IgD-negative memory B cell (primary cell): Measurements from ENCODE around the gene CCDC70. TPM values are rescaled to one million over a fixed set of nuclear protein-coding genes. Genes with fewer than 3 reads are reported as not detected.

Experiments used
- H3K27ac Mint-ChIP-seq, 3 donors: one replicate each; pipeline ENCODE4 v1.8.0; 2020 to 2022; ENCODE audit warnings: mild to moderate bottlenecking in 3 of 3, mixed read lengths in 3 of 3, moderate library complexity in 1 of 3
- H3K27me3 Mint-ChIP-seq: one replicate; pipeline ENCODE4 v1.8.0; 2021; ENCODE audit warnings: mixed read lengths
- H3K36me3 Mint-ChIP-seq: one replicate; pipeline ENCODE4 v1.8.0; 2020; ENCODE audit warnings: mild to moderate bottlenecking, mixed read lengths
- H3K4me1 Mint-ChIP-seq, 3 donors: one replicate each; pipeline ENCODE4 v1.8.0; 2020 to 2022; ENCODE audit warnings: mixed read lengths in 3 of 3, mild to moderate bottlenecking in 1 of 3
- H3K4me3 Mint-ChIP-seq, 4 donors: one replicate each; pipeline ENCODE4 v1.8.0; 2020 to 2022; ENCODE audit warnings: mild to moderate bottlenecking in 4 of 4, mixed read lengths in 4 of 4, moderate library complexity in 3 of 4
- H3K9me3 Mint-ChIP-seq, 3 donors: one replicate each; pipeline ENCODE4 v1.8.0; 2020 to 2021; ENCODE audit warnings: mixed read lengths in 3 of 3, mild to moderate bottlenecking in 1 of 3
- polyA plus RNA-seq: library from polyadenylated mRNA; unstranded; fragments of 300-500 nt; fragmentation: Illumina TruSeq; gene quantifications from one replicate; pipeline ENCODE4 v1.2.3, GENCODE V29; 2021

The CCDC70 gene
- polyA plus RNA-seq, 1 donor from 2014 or later, result not detected

DNA sequence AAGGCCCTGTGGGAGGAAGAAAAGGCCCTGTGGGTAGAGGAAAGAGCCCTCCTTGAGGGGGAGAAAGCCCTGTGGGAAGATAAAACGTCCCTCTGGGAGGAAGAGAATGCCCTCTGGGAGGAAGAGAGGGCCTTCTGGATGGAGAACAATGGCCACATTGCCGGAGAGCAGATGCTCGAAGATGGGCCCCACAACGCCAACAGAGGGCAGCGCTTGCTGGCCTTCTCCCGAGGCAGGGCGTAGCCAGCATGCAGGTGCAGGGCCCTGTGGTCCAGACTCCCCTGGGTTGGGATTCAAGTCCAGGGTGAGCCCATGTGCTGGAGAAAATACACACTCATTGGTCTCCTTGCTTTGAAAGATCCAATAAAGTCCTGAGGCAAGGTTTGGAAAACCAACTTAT lies 4.1 kb downstream of the CCDC70 start:
- Mint-ChIP-seq H3K4me1 (peaks cover 0 to 3% (median 0%) of the 10 kb centered on the region in 3 donors), H3K4me3 (no peak overlapping the region), H3K27me3 (peaks cover 5% of the 10 kb centered on the region)

GRCh38 chr13:51867062-51867461 lies 5.3 kb downstream of the CCDC70 start:
- no peak overlapping the region for H3K4me3 Mint-ChIP-seq
- peaks cover 0 to 3% (median under 1%) of the 10 kb centered on the region in 3 donors for H3K4me1 Mint-ChIP-seq
- H3K27ac Mint-ChIP-seq, result no peak overlapping the region
- peaks cover 2% of the 10 kb centered on the region for H3K36me3 Mint-ChIP-seq
- H3K9me3 Mint-ChIP-seq, result no peaks in the 10 kb centered on the region
- H3K27me3 Mint-ChIP-seq, result peaks cover 5% of the 10 kb centered on the region

More for the DNA sequence above, 4.1 kb downstream of the CCDC70 start:
- Mint-ChIP-seq H3K27ac (no peak overlapping the region), H3K36me3 (peaks cover 2% of the 10 kb centered on the region), H3K9me3 (no peaks in the 10 kb centered on the region)

DNA sequence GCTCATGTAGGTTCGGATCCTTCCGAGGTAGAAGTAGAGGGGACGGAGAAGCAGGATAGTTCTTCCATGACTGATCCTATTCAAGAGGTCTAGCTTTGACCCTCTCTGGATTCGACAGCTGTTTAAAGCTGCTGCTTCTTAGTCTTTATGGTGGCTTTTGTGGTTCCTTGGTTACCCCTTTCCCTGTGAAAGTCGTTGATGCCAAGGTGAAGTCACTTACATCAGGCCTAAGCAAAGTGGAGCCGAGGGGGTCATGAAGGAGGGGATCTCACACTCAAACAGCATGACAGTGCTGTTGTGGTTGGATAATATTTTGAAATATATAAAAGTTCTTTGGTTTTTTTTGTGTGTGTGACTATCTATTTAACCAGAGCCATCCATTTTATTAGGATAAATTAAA lies 8.1 kb downstream of the CCDC70 start:
- H3K27ac Mint-ChIP-seq, result peak overlapping the region in 1 of 3 donors; percentile 17
- peaks cover 3% of the 10 kb centered on the region for H3K27me3 Mint-ChIP-seq
- peaks cover 0 to 2% (median 0%) of the 10 kb centered on the region in 3 donors for H3K4me1 Mint-ChIP-seq
- no peak overlapping the region for H3K4me3 Mint-ChIP-seq
- H3K36me3 Mint-ChIP-seq, result no peaks in the 10 kb centered on the region
- H3K9me3 Mint-ChIP-seq, result no peaks in the 10 kb centered on the region

DNA sequence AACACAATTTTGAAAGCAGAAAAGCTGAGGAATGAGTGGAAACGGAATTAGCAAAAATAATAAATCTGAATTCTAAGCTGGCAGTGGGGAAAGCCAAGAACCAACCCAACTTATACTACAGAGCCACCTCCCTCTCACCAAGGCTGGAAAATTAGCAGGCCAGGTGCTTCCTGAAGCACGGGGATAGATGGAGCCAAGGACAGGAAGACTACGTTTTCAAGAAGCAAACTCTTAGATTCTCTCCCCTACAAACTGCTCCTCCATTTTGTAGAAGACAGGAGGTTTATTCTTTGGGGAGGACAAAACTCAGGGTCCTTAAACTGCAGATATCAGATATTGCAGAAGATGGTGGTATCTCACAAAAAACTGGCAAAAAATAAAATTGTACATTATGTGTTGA lies 8.8 kb downstream of the CCDC70 start:
- no peaks in the 10 kb centered on the region for H3K9me3 Mint-ChIP-seq
- H3K4me3 Mint-ChIP-seq, result no peak overlapping the region
- H3K4me1 Mint-ChIP-seq, result peaks cover 0 to 2% (median 0%) of the 10 kb centered on the region in 3 donors
- no peak overlapping the region for H3K27ac Mint-ChIP-seq
- peaks cover 5% of the 10 kb centered on the region for H3K27me3 Mint-ChIP-seq
- no peaks in the 10 kb centered on the region for H3K36me3 Mint-ChIP-seq

DNA sequence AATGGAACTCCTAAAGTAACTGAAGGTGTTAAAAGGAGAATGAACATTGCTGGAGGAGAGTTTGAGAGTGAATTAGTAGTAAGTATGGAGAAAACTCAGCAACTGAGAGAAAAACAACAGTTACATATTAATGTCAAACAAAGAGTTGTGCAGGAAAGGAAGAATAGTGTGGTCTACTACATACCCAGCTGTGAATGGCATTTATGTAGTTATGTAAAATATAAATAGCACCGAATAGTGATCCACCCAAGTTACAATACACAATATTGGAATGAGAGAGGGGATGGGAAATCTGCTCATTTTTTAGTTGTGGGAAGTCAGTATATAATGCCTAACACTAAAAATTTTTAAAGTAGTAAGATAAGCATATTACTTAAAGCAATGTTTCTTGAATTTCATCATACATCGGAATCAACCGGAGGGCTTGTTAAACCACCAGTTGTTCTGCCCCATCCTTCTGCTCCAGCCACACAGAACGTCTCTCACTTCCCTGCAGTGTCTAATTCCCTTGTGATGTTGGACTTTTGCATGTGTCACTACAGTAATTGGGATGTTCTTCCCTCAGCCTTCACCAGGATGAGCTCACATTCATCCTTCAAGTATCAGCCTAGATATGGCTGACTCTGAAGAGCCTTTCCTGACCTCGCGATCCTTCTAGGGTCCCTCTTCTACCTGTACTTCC lies 11.5 kb downstream of the CCDC70 start:
- peaks cover 0 to 2% (median 0%) of the 10 kb centered on the region in 3 donors for H3K4me1 Mint-ChIP-seq
- no peak overlapping the region for H3K27ac Mint-ChIP-seq
- H3K27me3 Mint-ChIP-seq, result peaks cover 15% of the 10 kb centered on the region
- H3K9me3 Mint-ChIP-seq, result no peaks in the 10 kb centered on the region
- no peaks in the 10 kb centered on the region for H3K36me3 Mint-ChIP-seq
- H3K4me3 Mint-ChIP-seq, result no peak overlapping the region

GRCh38 chr13:51873837-51874236 lies 12.1 kb downstream of the CCDC70 start:
- H3K4me1 Mint-ChIP-seq, result peaks cover 0 to 2% (median 0%) of the 10 kb centered on the region in 3 donors
- no peaks in the 10 kb centered on the region for H3K9me3 Mint-ChIP-seq
- H3K27me3 Mint-ChIP-seq, result peaks cover 16% of the 10 kb centered on the region
- H3K27ac Mint-ChIP-seq, result no peak overlapping the region
- H3K4me3 Mint-ChIP-seq, result no peak overlapping the region
- no peaks in the 10 kb centered on the region for H3K36me3 Mint-ChIP-seq

DNA sequence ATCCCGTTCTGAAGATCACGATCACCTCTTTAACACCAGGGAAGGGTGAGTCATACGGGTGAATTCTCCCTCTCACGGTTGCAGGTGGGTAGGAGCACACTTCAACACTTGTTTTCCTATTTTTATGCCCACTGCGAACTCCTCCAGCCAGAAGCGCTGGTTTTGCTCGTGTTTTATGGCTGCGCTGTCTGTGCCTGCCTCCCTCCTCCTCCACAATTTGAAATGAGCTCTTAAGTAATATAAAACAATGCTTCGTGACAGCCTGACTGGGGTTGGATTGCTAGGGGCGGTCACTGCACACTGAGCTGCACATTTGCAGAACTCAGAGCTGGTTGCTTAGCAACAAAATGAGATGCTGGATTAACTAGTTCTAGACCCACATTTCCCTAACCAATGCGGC lies 12.9 kb downstream of the CCDC70 start:
- Mint-ChIP-seq H3K36me3 (no peaks in the 10 kb centered on the region), H3K27ac (no peak overlapping the region), H3K4me3 (no peak overlapping the region), H3K9me3 (no peaks in the 10 kb centered on the region), H3K4me1 (peaks cover 0 to 2% (median 0%) of the 10 kb centered on the region in 3 donors), H3K27me3 (peaks cover 15% of the 10 kb centered on the region)

GRCh38 chr13:51879133-51879532 lies 17.4 kb downstream of the CCDC70 start:
- Mint-ChIP-seq H3K27me3 (peaks cover 13% of the 10 kb centered on the region), H3K9me3 (peaks cover 7 to 14% (median 8%) of the 10 kb centered on the region in 3 donors), H3K27ac (no peak overlapping the region), H3K4me3 (no peak overlapping the region), H3K4me1 (no peaks in the 10 kb centered on the region), H3K36me3 (no peaks in the 10 kb centered on the region)

DNA sequence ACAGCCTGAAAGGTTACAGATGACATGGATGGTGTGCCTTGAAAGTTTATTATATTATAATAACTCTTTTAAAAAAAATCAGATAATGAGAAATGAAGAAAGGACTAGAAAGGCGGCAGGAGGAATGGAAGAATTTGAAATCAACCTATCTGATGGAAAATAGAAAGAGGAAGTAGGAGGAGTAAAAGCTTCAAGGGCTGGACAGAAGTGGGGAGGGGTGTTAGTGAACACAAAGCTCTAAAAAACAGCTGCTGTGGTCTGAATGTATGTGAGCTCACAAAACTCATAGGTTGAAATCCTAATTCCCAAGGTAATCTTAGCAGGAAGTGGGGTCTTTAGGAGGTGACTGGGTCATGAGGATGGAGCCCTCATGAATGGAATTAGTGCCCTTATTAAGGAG lies 19.5 kb downstream of the CCDC70 start:
- peaks cover 7 to 14% (median 14%) of the 10 kb centered on the region in 3 donors for H3K9me3 Mint-ChIP-seq
- no peaks in the 10 kb centered on the region for H3K4me1 Mint-ChIP-seq
- no peak overlapping the region for H3K4me3 Mint-ChIP-seq
- peaks cover 8% of the 10 kb centered on the region for H3K27me3 Mint-ChIP-seq
- H3K27ac Mint-ChIP-seq, result peak overlapping the region in 1 of 3 donors; percentile 40
- no peaks in the 10 kb centered on the region for H3K36me3 Mint-ChIP-seq

DNA sequence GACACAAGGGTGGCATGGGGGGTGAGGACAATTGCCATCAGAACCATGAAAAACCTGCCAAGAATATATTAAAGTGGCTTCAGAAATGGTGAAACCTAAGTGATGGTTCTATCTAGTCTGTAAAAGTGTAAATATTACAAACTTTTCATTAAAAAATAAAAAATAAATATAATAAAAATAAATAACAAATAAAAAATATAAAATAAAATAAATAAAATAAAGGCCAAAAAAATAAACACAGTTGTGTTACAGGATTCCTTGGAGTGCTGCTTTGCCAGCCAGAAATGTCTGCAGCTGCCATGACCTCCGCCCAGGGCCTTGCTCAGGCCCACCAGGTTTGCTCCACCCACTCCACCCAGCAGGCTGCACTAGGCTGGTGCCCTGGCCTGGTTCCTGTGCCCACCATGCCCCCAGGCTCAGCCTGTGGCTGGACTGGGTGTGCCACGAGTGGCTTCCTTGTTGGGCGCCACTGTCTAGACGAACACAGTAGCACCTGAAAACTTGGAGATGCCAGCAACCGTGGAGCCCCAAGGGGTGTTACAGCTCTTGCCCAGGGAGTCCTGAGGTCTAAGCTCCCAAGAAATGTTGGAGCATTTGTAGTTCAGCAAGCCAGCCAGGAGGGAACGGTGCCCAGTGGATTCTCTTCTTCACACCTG lies 20.9 kb downstream of the CCDC70 start:
- no peak overlapping the region for H3K4me3 Mint-ChIP-seq
- H3K36me3 Mint-ChIP-seq, result no peaks in the 10 kb centered on the region
- H3K4me1 Mint-ChIP-seq, result no peaks in the 10 kb centered on the region
- H3K27me3 Mint-ChIP-seq, result peaks cover 4% of the 10 kb centered on the region
- H3K27ac Mint-ChIP-seq, result no peak overlapping the region
- H3K9me3 Mint-ChIP-seq, result peaks cover 7 to 14% (median 14%) of the 10 kb centered on the region in 3 donors

DNA sequence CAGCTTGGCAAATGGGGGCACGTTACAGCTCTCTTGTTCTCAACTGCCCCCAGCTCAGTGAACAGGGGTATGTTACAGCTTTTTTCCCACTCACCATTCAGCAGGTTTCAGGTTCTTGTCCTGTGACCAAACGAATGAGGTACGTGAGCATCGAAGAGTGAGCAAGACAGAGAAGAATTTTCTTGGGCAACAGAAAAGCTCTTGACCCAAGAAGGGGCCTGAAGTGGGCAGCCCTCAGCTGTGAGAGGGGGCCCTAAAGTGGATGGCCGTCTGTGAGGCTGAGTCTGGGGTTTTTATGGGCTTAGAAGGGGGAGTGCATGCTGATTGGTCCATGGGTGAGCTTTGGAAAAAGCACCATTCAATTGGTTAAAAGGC lies 21.4 kb downstream of the CCDC70 start:
- Mint-ChIP-seq H3K4me1 (no peaks in the 10 kb centered on the region), H3K27me3 (peaks cover 4% of the 10 kb centered on the region), H3K27ac (no peak overlapping the region), H3K9me3 (peaks cover 7 to 14% (median 14%) of the 10 kb centered on the region in 3 donors), H3K4me3 (no peak overlapping the region), H3K36me3 (no peaks in the 10 kb centered on the region)

- H3K4me1 Mint-ChIP-seq, result no peaks in the 10 kb centered on the region
Measured at GRCh38 chr13:51885651-51886050, 23.9 kb downstream of the CCDC70 start.

DNA sequence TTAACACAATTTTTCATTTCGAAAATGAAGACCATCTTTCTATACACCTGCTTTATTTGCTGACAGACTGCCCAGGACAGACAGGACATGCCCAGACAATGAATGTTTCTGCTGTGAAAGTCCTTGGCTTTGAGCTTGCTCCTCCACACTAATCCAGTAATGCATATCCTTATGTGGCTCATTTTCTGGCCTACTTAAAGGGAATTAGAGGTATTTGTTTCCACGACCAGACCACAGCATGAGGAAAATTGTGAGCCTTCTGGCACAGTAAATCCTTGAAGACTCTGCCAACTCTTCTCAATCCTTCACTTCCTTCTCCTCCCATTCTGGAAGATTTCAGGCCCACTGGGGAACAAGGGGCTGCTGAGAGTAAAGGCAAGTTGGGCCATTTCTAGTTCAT lies 25.7 kb downstream of the CCDC70 start:
- no peak overlapping the region for H3K27ac Mint-ChIP-seq
- H3K27me3 Mint-ChIP-seq, result peaks cover 16% of the 10 kb centered on the region
- no peak overlapping the region for H3K4me3 Mint-ChIP-seq
- peaks cover 0 to 10% (median 3%) of the 10 kb centered on the region in 3 donors for H3K9me3 Mint-ChIP-seq
- H3K4me1 Mint-ChIP-seq, result no peaks in the 10 kb centered on the region
- H3K36me3 Mint-ChIP-seq, result peaks cover 5% of the 10 kb centered on the region

More at GRCh38 chr13:51885651-51886050, 23.9 kb downstream of the CCDC70 start:
- H3K27me3 Mint-ChIP-seq, result peaks cover 9% of the 10 kb centered on the region
- no peak overlapping the region for H3K27ac Mint-ChIP-seq
- H3K4me3 Mint-ChIP-seq, result no peak overlapping the region
- H3K9me3 Mint-ChIP-seq, result peaks cover 7 to 14% (median 14%) of the 10 kb centered on the region in 3 donors
- peaks cover 5% of the 10 kb centered on the region for H3K36me3 Mint-ChIP-seq

GRCh38 chr13:51892657-51893056 lies 30.9 kb downstream of the CCDC70 start:
- Mint-ChIP-seq H3K9me3 (no peaks in the 10 kb centered on the region), H3K4me1 (no peaks in the 10 kb centered on the region), H3K4me3 (no peak overlapping the region), H3K27me3 (peaks cover 23% of the 10 kb centered on the region), H3K27ac (peak overlapping the region in 1 of 3 donors; percentile 33), H3K36me3 (peaks cover 5% of the 10 kb centered on the region)

GRCh38 chr13:51894239-51894638 lies 32.5 kb downstream of the CCDC70 start:
- Mint-ChIP-seq H3K27me3 (peaks cover 23% of the 10 kb centered on the region), H3K4me1 (no peaks in the 10 kb centered on the region)

More at GRCh38 chr13:51894239-51894638, 32.5 kb downstream of the CCDC70 start:
- Mint-ChIP-seq H3K27ac (peak overlapping the region in 1 of 3 donors; percentile 52), H3K9me3 (no peaks in the 10 kb centered on the region), H3K36me3 (peaks cover 4% of the 10 kb centered on the region), H3K4me3 (no peak overlapping the region)
